HUDEP-2 (cell line): ENCODE results near the gene MRPL20.
"Not testable (repeated sequence)": the region's sequence is repeated elsewhere in the genome, so short reads cannot be mapped to it uniquely, and the experiment has no call there.

ENCODE experiments used
- DNase-seq, 76 experiments: peaks; one replicate each; lab custom pipeline; 2025; ENCODE audit not compliant: unreplicated experiment in 76 of 76; lab: John Stamatoyannopoulos, UW

Gene MRPL20

DNA sequence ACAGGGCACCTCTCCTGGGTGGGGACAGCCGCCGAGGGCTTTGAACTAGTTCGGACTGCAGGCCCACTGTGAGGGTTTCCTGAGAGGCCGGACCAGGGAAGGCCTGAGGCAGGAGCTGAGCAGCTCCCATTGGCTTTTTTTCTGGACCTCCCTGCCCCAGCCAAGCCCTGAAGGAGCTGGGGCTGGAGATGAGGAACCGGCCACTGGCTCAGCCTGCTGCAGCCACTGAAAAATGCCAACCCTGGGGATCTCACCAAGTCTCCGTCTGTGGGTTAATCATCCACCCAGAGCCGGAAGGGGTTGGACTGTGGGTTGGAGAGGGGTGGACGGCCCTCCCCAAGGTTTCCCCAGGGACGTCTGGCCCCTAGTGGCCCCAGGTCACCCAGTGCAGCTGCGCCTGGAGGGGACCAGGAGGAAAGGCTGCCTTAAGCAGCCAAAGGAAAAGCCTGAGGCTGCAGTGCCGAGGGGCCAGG is 30.8 kb upstream of the MRPL20 start:
- no peak for DNase-seq

DNA sequence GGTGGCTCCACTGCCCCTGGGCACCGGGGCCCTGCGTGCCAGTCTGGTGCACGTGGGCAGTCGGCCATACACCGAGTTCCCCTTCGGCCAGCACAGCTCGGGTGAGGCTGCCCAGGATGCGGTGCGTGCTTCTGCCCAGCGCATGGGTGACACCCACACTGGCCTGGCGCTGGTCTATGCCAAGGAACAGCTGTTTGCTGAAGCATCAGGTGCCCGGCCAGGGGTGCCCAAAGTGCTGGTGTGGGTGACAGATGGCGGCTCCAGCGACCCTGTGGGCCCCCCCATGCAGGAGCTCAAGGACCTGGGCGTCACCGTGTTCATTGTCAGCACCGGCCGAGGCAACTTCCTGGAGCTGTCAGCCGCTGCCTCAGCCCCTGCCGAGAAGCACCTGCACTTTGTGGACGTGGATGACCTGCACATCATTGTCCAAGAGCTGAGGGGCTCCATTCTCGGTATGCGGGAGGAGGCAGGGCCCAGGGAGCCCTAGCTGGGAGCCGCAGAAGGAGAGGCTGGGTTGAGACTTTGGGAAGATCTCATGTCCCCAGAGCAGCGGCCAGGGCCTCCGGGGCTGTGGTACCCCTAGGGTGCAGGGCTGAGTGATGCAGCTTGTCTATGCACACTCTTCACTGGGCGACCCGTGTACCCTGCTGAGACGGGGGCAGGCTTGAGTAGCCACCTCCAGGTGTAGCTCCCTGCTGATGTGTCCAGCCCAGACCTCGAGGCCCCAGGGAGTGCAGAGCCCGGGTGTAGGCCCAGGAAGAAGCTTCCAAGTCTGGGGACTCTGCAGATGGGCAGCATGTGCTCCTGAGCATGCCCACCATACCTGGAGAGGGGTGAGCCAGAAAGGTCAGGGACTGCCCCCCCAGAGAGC is 30.2 kb upstream of the MRPL20 start:
- DNase-seq: no peak

DNA sequence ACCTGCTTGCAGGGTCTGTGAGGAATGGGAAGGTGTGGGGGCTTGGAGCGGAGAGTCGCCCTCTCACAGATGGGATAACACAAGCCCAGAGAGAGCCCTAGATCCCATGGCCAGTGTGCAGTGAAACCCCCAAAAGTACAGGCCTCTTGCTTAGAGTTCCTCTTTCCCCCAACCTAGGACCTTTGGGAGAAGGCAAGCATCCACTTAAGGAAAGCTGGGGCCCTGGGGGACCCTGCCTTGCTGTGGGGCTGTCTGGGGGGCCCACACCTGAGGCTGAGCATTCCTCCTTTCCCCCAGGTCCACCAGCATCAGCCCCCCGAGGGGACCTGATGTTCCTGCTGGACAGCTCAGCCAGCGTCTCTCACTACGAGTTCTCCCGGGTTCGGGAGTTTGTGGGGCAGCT is 29.5 kb upstream of the MRPL20 start:
- no peak for DNase-seq

DNA sequence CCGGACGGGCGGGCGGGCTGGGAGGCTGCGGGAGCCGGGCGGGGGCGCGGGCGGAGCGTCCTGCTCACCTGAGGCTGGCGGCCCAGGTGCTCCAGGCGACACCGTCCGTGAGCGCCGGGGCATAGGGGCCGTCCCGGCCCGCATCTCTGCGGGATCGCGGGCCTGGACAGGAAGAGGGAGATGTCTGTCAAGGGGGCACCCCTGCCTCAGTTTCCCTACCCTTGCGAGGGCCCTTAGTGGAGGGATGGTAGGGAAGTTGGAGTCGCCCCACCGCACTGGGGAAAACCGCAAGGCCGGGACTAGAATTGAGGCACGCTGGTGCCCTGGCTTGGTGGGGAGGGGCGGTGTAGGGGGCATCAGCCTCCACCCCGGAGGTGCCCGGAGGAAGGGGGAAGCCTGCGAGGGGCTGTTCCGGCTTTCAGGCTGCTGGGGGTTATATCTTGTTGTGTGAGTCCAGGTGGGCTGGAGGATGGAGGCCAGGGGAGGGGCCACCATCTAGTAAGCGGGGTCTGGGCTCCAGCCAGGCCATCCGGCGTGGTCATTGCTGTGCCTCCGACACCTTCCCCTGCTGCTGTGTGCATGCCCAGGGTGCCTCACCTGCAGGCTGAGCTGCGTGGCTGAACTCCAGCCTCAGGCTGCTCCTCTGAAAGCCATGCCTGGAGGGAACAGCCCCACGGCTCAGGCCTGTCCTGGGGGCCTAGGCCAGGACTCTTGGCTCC is 29.0 kb upstream of the MRPL20 start:
- DNase-seq: no peak

DNA sequence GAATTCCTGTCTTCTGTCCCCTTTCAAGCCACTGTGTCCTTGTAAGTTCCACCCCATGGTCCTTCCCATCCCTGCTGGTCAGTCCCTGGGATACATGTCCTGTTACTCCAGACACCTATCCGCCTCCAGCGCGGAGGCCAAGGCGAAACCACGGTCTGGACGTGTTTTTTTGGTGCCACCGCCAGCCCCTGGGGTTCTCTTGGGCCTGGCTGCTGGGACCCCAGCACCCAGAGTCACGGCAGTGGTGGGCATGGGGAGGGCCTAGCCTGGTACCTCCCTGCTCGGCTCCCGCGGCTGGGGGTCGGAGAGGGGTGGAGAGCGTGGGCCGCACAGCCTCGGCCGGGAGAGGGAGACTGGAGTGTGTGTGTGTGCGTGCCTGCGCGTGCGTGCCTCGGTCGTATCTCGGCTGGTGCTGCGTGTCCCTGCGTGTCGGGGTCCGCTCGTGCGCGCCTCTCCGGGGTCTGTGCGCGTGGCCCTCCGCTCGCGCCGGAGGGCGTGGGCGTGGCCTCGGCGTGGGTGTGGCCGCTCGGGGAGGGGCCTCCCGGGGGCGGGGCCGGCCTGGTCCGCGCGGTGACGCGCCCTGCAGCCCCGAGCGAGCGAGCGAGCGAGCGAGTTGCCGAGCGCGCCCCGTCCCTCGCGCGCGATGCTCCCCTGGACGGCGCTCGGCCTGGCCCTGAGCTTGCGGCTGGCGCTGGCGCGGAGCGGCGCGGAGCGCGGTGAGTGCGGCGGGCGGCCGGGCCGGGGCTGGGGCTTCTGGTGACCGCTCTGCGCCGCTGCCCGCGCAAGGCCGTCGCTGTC is 28.2 kb upstream of the MRPL20 start, which contains the start of gene VWA1:
TSS of gene VWA1 (plus strand) at position 585 of the 798 bp plus-strand sequence. CDS start at position 644, 59 bp downstream.
- peak in 47 of 76 experiments; percentile 8 to 61 (median 37) for DNase-seq

DNA sequence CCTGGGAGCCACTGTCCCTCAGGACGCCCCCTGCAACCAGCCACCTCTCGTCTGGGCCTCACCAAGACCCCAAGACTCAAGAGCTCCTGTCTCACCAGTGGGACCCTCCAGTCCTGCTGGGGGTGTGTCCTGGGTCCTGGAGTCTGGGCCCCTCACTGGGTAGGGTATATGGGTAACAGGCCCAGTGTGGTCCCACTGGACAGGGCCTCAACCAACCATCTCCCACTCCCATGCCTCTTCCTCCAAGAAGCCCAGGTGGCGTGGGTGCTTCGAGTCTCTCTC is 27.7 kb upstream of the MRPL20 start:
- DNase-seq: no peak

DNA sequence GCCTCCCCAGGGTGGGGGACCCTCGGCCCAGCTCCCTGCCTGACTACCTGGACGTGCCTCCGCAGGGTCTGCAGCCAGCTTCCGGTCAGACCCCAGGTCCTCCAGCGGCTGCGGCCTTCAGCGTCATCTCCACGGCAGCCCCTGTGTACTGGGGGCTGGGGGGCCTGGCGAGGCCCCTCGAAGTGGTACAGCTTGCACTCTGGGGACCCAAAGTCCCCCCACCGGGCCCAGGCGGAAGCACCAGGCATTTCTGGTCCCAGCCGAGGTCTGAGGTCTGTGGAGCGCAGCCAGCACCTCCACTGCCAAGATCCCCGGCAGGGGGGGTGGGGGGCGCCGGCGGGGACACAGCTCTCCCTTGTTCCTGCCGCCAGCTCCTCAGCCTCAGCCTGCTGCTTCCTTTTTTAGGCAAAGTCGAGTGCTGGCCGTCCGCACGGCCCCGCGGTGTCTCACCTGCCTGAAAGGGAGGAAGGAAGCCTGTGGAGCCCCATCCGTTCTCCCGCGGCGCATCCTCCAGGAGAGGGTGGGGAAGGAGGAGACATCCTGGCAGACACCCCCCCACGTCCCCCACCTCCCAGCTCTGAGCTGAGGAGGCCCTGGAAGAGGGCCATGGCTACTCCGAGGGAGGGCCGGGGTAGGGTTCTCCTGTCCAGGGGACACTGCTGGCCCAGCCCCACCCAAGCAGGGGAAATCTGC is 27.2 kb upstream of the MRPL20 start:
- DNase-seq: peak in 1 of 76 experiments; percentile 4

DNA sequence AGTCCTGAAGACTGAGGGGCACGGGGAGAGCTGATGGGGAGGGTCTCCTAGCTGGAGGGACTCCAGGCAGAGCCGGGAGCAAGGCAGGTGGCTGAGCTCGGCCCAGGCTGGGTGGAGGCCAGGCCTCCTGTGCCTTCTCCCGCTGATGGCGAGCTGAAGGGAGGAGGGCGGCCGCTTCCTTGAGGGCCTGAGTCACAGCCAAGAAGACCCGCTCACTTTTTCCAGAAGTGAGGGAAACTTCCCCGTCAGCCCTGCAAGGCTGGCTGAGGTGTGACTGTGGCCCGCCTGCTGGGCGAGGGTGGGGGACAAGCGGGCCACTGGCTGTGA is 26.7 kb upstream of the MRPL20 start:
- DNase-seq: peak in 13 of 76 experiments; percentile 3 to 44 (median 12)

DNA sequence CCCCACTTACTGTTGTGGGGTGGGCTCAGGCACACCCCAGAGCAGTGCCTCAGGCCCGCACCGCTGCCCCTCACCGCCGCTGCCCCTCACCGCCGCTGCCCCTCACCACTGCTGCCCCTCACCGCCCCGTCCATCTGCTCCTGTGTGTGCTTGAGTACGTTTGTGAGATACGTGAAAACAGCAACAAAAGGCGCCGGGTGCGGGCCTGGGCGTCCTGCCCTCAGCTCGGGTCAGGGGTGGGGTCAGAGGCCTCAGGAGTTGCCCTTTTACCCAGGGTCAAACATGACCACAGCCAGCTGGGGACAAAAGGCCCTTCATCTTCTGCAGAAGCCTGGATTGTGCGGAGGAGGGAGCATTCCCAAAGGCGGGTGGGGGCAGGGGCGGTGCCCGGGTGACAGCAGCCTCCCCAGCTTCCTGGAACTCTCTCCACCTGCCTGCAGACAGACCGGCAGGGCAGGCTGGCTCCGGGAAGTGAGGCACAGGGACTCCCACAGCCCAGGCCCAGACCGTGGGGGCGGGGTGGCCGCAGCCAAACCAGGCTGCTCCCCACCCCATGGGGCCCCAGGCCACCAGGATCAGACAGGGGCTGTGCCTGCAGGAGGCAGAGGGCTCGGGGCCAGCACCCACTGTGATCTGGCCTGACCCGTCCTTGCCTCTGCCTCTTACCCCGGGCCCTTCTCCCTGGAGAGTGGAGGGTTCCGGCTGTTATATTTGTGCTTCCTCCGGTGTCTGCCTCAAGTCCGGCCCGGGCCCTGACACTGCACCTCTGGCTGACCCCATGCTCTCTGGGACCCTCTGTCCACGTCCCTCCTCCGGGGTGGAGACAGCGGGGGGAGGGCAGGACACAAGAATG is 26.1 kb upstream of the MRPL20 start:
- DNase-seq: peak in 9 of 76 experiments; percentile 8 to 41 (median 23)

DNA sequence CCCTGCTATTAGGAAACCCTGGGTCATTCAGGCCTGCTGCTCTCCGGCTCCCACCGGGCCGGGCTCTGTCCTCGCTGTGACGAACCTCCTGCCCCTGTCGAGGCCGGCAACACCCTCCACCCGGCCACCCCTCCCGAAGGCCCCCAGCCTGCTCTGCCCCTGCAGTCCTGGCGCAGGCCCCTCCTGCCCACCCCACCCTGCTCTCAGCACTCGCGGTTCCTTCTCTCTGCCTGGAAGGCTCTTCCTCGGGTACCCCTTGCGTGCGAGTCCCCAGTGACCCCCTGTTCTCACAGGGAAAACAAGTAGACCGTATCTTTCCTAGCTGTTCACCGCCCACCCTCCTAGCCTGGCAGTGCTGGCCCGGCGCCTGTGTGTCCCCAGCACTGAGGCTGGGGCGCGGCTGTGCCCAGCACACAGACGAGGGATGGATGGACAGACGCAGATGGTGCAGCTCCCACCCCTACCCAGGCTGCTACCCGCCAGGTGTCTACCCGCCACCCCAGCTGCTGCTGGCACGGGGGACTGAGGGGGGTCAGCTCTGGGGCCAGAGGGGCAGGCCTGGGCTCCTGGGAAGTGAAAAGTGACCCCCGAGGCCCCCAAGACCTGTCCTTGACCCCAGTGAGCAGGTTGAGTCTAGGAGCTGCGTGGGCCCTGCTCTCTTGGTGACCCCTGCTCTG is 25.3 kb upstream of the MRPL20 start:
- no peak for DNase-seq

DNA sequence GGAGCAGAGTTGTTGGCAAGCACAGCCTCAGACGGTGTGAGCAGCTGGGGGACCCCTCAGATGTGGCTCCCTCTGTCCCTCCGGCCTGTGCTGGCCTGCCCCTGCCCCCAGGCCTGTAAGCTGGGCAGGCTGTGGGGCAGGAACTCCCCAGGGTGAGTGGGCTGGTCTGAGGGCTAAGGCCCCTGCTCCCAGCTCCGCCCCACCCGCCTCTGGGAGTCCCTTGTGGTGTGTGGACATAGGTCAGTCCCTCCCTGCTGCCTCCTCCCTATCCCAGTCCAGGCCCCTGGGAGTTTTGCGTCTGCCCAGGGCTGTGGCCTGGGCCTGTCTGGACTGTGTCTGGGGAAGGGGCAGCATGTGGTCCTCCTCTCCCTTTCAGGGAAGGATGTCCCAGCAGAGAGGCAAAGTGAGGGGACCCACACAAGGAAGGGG is 24.8 kb upstream of the MRPL20 start:
- DNase-seq: no peak

DNA sequence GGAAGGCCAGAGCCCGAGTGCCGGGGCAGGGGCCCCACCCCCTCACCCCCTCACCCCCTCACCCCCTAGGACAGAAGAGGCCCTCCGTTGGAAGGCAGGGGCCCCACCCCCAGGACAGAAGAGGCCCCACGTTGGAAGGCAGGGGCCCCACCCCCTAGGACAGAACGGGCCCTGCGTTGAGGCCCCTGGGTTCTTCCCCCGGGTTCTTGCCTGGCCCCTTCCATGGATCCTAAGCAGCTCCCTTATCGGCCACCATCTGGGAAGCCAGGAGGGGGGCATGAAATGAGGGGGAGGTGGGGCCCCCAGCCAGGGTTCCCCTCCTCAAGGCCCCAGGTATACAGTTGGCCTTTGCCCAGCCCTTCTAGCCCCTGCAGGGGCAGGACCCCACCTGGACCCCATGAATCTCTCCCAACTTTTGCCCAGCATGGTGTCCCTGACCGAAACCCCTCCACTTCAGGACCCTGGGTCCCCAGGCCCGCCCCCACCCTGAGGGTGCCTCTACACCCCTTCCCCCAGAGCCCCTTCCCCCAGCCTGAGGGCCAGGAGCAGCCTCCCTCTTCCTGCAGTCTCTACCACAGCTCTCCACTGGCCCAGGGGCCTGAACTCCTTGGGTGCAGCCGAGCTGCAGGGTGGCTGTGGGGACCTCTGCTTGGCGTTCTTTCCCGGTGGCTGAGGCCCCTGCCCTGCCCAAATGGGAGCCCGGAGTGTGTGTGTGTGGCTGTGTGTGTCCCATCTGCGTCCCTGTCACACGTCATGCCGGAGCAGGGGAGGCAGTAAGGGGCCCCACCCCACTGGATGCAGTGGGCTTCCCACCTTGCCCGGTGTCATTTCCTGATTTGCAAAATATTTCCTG is 24.1 kb upstream of the MRPL20 start:
- no peak for DNase-seq

DNA sequence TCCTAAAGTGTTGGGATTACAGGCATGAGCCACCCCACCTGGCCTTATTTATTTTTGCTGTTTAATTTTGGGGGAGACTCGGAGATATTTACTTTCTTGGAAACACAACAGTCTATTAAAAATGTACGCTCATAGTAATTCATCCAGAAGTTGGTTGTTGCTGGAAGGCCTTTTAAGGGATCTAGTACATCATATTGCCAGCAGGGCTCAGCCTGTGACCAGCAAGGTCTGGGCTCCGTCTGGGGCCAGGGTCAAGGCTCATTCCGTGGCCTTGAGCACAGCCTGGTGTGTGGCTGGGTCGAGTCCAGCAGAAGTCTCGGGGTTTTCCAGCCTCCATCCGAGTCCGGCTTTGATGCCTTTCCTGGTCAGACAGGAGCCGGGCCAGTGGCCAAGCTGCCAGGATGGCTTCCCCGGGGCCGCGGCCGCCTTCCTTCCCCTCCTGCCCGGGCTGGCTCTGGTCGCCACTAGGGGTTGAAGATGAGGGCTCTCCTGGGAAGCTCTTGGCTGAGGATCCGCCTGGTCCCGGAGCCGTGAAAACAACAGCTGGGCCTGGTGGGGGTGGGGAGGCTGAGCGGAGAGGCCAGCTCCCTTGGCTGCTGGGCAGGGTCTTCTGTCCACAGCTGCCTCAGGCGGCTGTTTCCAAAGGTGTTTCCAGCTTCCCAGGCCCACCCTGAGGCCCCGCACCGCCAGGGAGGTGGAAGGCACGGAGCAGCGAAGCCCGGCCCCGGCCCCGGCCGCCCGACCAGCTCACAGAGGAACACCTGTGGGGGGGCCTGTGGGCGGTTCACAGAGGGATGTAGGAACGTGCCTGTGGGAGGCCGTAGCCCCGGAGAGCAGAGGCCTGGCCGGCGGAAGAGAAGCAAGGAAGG is 23.3 kb upstream of the MRPL20 start:
- no peak for DNase-seq

DNA sequence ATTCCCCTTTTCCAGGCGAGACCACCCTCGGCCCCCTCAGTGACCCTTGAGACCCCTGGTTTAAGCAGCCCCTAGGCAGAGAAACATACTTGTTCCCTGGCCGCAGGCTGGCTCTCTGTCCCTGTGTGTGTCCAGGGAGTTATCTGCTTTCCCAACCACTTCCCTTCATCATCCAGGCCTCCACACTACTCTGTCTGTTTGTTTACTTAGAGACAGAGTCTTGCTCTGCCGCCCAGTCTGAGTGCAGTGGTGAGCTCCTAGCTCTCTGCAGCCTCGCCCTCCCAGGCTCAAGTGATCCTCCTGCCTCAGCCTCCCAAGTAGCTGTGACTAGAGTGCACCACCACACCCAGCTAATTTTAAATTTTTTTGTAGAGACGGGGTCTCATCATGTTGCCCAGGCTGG is 22.6 kb upstream of the MRPL20 start:
- DNase-seq: no peak

DNA sequence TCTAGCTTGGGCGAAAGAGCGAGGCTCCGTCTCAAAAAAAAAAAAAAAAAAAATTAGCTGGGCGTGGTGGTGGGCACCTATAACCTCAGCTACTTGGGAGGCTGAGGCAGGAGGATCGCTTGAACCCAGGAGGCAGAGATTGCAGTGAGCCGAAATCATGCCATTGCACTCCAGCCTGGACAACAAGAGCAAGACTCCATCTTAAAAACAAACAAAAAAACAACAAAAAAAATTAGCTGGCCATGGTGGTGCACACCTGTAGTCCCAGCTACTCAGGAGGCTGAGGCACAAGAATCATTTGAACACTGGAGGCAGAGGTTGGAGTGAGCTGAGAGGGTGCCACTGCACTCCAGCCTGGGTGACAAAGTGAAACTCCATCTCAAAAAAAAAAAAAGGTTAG is 21.9 kb upstream of the MRPL20 start:
- DNase-seq: not testable (repeated sequence)

DNA sequence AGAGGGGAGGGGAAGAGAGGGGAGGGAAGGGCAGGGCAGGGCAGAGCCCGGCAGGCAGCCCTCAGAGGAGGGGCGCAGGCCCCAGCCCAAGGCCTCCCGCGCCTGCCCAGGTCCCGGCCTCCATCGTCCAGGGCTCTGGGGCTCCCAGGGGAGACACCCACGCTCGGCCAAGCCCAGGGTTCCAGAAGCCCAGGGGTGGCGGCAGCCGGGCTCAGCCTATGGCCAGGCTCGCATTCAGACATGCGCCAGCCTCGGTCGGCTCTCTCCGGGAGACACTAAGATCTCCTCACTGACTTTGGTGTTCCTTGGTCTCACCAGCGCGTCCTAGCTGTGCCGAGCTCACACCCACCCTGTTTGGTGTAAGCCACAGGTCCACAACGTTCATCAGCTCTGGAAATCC is 21.1 kb upstream of the MRPL20 start:
- DNase-seq: no peak

DNA sequence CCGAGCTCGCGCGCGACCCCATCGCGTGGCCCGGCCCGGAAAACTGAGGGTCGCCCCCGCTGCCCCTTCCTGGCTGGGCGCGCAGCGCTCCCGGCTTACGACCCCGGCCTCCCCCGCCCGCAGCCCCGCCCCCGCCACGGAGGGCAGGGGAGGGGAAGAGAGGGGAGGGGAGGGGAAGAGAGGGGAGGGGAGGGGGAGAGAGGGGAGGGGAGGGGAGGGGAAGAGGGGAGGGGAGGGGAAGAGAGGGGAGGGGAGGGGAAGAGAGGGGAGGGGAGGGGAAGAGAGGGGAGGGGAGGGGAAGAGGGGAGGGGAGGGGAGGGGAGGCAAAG is 20.7 kb upstream of the MRPL20 start:
- no peak for DNase-seq
